GM13976 (cell line): ENCODE data around the gene MRPL34.

ENCODE experiments used
- DNase-seq: peaks from one replicate; pipeline ENCODE4 v3.0.0; 2012; ENCODE audit warnings: low spot score
- in situ Hi-C: fragments of 300-500 bp; cut with MboI; formaldehyde crosslinking; loops from one replicate; pipeline ENCODE4 v1.12.0; 2022; ENCODE audit warnings: low sequenced_read_pairs, mixed read lengths, inconsistent platforms; ENCODE audit not compliant: unreplicated experiment
- TF ChIP-seq, protein P1 (sequence below): IDR thresholded peaks from 2 replicates; pipeline ENCODE4 v1.5.1; 2012; ENCODE audit warnings: borderline replicate concordance, mild to moderate bottlenecking; ENCODE audit not compliant: insufficient read depth; ENCODE audit errors: extremely low read depth, missing control alignments, control extremely low read depth

Gene MRPL34

DNA sequence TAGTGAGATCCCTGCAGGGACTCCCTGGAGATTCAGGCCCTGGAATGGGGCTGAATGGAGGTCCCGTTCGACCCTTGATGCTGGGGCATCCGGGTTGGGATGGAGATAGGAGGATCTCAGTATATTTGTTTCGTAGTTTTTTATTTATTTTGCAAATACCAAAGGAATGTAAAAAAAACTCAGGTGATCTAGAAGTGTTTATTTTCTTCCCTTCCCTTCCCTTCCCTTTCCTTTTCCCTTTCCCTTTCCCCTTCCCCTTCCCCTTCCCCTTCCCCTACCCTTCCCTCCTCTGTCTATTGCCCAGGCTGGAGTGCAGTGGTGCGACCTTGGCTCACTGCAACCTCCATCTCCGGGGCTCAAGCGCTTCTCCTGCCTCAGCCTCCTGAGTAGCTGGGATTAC, 36.2 kb downstream of the MRPL34 start:
- DNase-seq = no peak
- TF ChIP-seq, protein P1, sequence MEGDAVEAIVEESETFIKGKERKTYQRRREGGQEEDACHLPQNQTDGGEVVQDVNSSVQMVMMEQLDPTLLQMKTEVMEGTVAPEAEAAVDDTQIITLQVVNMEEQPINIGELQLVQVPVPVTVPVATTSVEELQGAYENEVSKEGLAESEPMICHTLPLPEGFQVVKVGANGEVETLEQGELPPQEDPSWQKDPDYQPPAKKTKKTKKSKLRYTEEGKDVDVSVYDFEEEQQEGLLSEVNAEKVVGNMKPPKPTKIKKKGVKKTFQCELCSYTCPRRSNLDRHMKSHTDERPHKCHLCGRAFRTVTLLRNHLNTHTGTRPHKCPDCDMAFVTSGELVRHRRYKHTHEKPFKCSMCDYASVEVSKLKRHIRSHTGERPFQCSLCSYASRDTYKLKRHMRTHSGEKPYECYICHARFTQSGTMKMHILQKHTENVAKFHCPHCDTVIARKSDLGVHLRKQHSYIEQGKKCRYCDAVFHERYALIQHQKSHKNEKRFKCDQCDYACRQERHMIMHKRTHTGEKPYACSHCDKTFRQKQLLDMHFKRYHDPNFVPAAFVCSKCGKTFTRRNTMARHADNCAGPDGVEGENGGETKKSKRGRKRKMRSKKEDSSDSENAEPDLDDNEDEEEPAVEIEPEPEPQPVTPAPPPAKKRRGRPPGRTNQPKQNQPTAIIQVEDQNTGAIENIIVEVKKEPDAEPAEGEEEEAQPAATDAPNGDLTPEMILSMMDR = no peak
- in situ Hi-C loops = no loop called here

DNA sequence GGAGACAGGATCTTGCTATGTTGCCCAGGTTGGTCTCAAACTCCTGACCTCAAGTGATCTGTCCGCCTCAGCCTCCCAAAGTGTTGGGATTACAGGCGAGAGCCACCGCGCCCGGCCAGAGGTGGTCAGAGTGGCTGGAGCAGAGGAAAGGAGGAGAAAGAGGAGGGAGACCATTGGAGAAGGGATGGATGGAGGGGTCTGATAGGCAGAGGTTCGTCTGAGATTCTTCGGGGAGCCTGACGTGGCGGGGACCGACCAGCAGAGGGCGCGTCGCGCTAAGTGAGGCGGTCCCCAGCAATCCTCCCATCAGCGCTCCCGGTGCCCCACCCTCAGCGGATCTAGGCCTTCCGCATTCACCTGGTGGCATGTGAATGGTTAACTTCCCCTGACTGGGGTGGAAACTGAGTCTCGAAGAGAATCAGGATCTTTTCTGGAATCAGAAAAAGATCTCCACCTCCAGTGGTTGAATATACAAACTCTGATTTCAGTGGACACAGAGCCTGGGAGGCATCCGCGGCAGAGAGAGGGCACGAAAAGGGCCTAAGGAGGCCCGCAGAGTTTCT, 40.5 kb downstream of the MRPL34 start:
- DNase-seq = peak; percentile 90
- in situ Hi-C loops = loop anchor here (5.0 kb wide), 1 partner anchor 41 kb away; no protein-coding TSS in a partner anchor
- TF ChIP-seq, protein P1 = peak; percentile 92

DNA sequence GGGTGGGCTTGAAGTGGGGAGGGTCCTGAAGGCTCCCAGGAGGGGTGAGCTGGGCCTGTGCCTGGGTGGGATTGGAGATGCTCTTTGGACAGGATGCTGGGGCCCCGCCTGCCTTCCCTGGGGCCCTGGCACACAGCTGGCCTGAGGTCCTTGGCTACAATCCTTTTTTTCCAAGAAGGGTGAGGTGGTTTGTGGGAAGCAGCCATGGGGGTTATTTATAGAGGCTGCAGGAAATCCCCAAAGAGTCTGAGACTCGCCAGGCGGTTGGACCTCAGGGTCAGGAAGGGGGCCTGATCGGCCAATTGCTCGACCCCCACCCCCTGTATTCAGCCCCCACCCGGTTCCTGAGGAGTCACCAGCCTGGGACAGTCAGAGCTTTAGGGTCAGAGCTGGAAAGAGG, 41.7 kb downstream of the MRPL34 start:
- in situ Hi-C loops = loop anchor here (5.0 kb wide), 1 partner anchor 40 kb away; no protein-coding TSS in a partner anchor
- TF ChIP-seq, protein P1 = no peak
- DNase-seq = peak; percentile 29

DNA sequence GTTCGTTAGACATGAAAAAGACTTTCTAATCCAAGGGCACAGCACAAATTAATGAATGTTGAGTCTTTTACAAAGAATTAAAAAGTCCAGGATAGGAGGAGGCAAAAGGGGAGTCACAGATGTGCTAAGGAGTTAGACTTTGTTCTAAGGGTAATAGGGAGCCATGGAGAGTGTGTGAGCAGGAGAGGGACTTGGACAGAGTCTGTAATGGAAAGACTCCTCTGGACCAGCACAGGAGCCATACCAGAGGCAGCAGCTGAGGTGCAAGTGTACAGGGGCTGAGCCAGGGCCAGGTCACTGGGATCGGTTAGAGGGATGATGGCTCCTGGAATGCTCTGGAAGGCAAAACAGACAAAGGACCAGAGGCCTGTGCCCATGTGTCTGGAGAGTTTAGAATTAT, 42.2 kb downstream of the MRPL34 start:
- TF ChIP-seq, protein P1 = no peak
- in situ Hi-C loops = loop anchor here (5.0 kb wide), 1 partner anchor 39 kb away; no protein-coding TSS in a partner anchor
- DNase-seq = peak; percentile 32

DNA sequence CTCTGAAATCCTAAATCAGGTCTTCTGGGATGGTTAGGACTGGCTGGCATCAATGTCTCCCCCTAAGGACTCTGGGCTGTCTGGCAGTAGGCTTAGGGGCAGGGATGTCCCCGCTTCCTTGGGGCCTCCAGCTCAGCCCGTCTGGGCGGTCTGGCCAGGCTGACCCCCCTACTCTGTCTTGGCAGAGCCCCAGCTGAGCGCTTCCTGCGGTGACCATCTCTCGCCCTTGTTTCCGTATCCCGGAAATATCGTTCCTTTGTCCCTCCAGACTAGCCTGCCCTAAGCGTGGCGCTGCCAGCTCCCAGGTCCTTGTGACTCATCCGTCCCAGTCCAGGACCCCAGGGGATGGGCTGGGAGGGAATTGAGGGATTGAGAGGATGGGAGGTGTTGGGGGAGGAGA, 43.0 kb downstream of the MRPL34 start:
- DNase-seq = peak; percentile 21

DNA sequence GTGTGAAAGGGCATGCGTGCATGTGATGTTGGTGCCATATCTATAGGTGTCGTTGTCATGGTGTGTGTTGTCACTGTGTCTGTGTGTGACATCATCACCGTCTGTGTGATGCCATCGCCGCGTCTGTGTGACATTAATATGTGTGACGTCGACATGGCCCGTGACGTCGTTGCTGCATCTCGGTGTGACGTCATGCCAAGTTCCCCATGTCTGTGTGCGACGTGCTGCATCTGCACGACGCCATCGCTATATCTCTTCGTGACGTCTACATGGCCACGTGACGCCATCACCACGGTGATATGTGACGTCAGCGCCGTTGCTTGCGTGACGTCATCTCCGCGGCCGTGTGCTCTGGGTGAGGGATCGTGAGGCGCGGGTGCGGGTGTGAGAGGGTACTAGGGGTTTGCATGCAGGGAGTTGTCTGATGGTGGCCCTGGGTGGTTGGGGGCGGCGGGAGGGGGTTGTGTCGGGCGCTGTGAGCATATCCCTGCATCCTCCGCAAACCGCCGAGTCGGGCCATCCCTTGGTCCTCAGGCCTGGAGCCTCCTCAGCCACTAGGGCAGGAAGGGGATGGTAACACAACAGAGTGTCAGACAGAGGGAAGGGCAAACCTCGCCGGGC, 46.3 kb downstream of the MRPL34 start:
- no peak for DNase-seq
- TF ChIP-seq, protein P1 = no peak
- in situ Hi-C loops = no loop called here

More for the DNA sequence above, 43.0 kb downstream of the MRPL34 start:
- TF ChIP-seq, protein P1 = no peak
- in situ Hi-C loops = loop anchor here (5.0 kb wide), 1 partner anchor 39 kb away; no protein-coding TSS in a partner anchor
